Endothelial cell of umbilical vein (primary cell): ENCODE data around the gene RAB44. TPM values are rescaled to one million over a fixed set of nuclear protein-coding genes. Genes with fewer than 3 reads are reported as not detected.

ENCODE experiments used
- BruUV-seq: library from RNA; stranded (reverse); fragments of 400-500 nt; replicated peaks from 2 replicates; lab custom pipeline; 2021; lab: Mats Ljungman, UMichigan
- CTCF ChIA-PET: fragments of 300-600, 350-600 bp; sonication (Branson Sonifier 250); formaldehyde crosslinking; loops from one replicate; lab custom pipeline; 2021; ENCODE audit warnings: antibody characterized with exemption, inconsistent platforms; lab: Charles Lee
- POLR2A ChIA-PET: fragments of 300-600, 350-600 bp; sonication (Branson Sonifier 250); formaldehyde crosslinking; loops from one replicate; lab custom pipeline; 2021; ENCODE audit warnings: antibody characterized with exemption, inconsistent platforms; lab: Charles Lee
- DNase-seq: peaks from one replicate; pipeline ENCODE4 v3.0.0-alpha.2; 2011; ENCODE audit warnings: low read depth, low spot score
- FAIRE-seq: peaks from 2 replicates; lab custom pipeline; 2011; peaks lifted over from hg19 to GRCh38; lab: Jason Lieb, UNC
- H2AFZ ChIP-seq: 2 replicates; pipeline ENCODE4 v1.6.0; 2012; ENCODE audit warnings: low read depth, low read length, control low read depth, inconsistent platforms
- H3K27ac ChIP-seq: 2 replicates; pipeline ENCODE4 v1.5.1; 2011; ENCODE audit warnings: low read depth, mild to moderate bottlenecking, control low read depth, low read length, moderate library complexity; ENCODE audit not compliant: insufficient read depth
- H3K27me3 ChIP-seq, 2 experiments: 2 replicates each; pipeline versions ENCODE4 v1.6.0 to v1.6.1; 2011; ENCODE audit warnings: low read length in 2 of 2, mixed read lengths in 1 of 2; ENCODE audit not compliant: control insufficient read depth in 2 of 2, insufficient read depth in 2 of 2
- H3K36me3 ChIP-seq, 2 experiments: 2 replicates in 1 of 2; 3 replicates in 1 of 2; pipeline ENCODE4 v1.5.1; 2011; ENCODE audit warnings: low read length in 2 of 2, mild to moderate bottlenecking in 1 of 2, moderate library complexity in 1 of 2; ENCODE audit not compliant: control insufficient read depth in 2 of 2, insufficient read depth in 2 of 2; ENCODE audit errors: extremely low read depth in 1 of 2
- H3K4me1 ChIP-seq: 3 replicates; pipeline ENCODE4 v1.5.1; 2011; ENCODE audit warnings: mild to moderate bottlenecking, low read length; ENCODE audit not compliant: control insufficient read depth, insufficient read depth; ENCODE audit errors: extremely low read depth
- H3K4me2 ChIP-seq: 2 replicates; pipeline ENCODE4 v1.6.1; 2011; ENCODE audit warnings: low read length, control low read depth, mixed read lengths; ENCODE audit not compliant: insufficient read depth
- H3K4me3 ChIP-seq, 3 experiments: fragments of 200-600 bp in 1 of 3; sonication (generic), shearing (Covaris generic) in 1 of 3; replicated peaks in 1 of 3; 2 replicates each; pipeline ENCODE4 v1.5.1; 2011 to 2016; ENCODE audit warnings: control low read depth in 3 of 3, low read length in 3 of 3, mild to moderate bottlenecking in 2 of 3, inconsistent platforms in 1 of 3, low read depth in 1 of 3, moderate library complexity in 1 of 3; ENCODE audit not compliant: insufficient read depth in 1 of 3
- H3K79me2 ChIP-seq: 2 replicates; pipeline ENCODE4 v1.6.0; 2012; ENCODE audit warnings: low read length, inconsistent platforms; ENCODE audit not compliant: control insufficient read depth, insufficient read depth
- H3K9ac ChIP-seq: replicated peaks from 2 replicates; pipeline ENCODE3; 2011; ENCODE audit warnings: low read length, control low read depth; ENCODE audit not compliant: insufficient read depth; ENCODE audit errors: extremely low read depth
- H3K9me1 ChIP-seq: replicated peaks from 3 replicates; pipeline ENCODE4 v1.6.0; 2011; ENCODE audit warnings: mild to moderate bottlenecking, low read length; ENCODE audit not compliant: control insufficient read depth, insufficient read depth; ENCODE audit errors: extremely low read depth
- H3K9me3 ChIP-seq: replicated peaks from 2 replicates; pipeline ENCODE4 v1.5.1; 2012; ENCODE audit warnings: low read length, inconsistent platforms; ENCODE audit not compliant: control insufficient read depth, insufficient read depth
- H4K20me1 ChIP-seq: replicated peaks from 2 replicates; pipeline ENCODE3; 2011; ENCODE audit warnings: mild to moderate bottlenecking, low read length; ENCODE audit not compliant: control insufficient read depth, insufficient read depth; ENCODE audit errors: extremely low read depth
- CTCF ChIP-seq, 2 donors: IDR thresholded peaks; 1 replicate in 1 of 2; 2 replicates in 1 of 2; pipeline ENCODE4 v1.5.1; 2011; ENCODE audit warnings: low read length in 2 of 2, mild to moderate bottlenecking in 2 of 2, moderate library complexity in 2 of 2, control low read depth in 1 of 2, inconsistent platforms in 1 of 2, low read depth in 1 of 2; ENCODE audit not compliant: insufficient read depth in 1 of 2; ENCODE audit errors: extremely low read depth in 1 of 2
- EZH2 ChIP-seq: IDR thresholded peaks from 2 replicates; pipeline ENCODE4 v1.6.1; 2012; ENCODE audit warnings: borderline replicate concordance, low read depth, mild to moderate bottlenecking, moderate library complexity, low read length, inconsistent platforms; ENCODE audit not compliant: severe bottlenecking
- FOS ChIP-seq: IDR thresholded peaks from 2 replicates; pipeline ENCODE4 v1.6.1; 2011; ENCODE audit warnings: mild to moderate bottlenecking, low read length, moderate library complexity, borderline replicate concordance; ENCODE audit not compliant: insufficient read depth
- GATA2 ChIP-seq: IDR thresholded peaks from 2 replicates; pipeline ENCODE4 v1.7.0; 2011; ENCODE audit warnings: low read depth, mild to moderate bottlenecking, moderate library complexity, mixed read lengths, low read length; ENCODE audit not compliant: insufficient read length, insufficient read depth
- JUN ChIP-seq: IDR thresholded peaks from 2 replicates; pipeline ENCODE4 v1.6.1; 2011; ENCODE audit warnings: borderline replicate concordance, low read depth; ENCODE audit not compliant: insufficient read length, insufficient read depth
- MAX ChIP-seq: IDR thresholded peaks from 2 replicates; pipeline ENCODE4 v1.6.1; 2011; ENCODE audit not compliant: insufficient read depth, insufficient read length
- MYC ChIP-seq: IDR thresholded peaks from one replicate; pipeline ENCODE4 v1.6.1; 2011; ENCODE audit warnings: mild to moderate bottlenecking, low read depth, low read length
- POLR2A ChIP-seq: IDR thresholded peaks from 2 replicates; pipeline ENCODE4 v1.6.1; 2012; ENCODE audit warnings: low read depth, mild to moderate bottlenecking, control low read depth, low read length
- POLR2AphosphoS5 ChIP-seq: IDR thresholded peaks from 2 replicates; pipeline ENCODE4 v1.6.1; 2012; ENCODE audit warnings: low read depth, mild to moderate bottlenecking, control low read depth, low read length, moderate library complexity; ENCODE audit not compliant: insufficient read depth
- dilution Hi-C: fragments of 300-500 bp; cut with MboI; formaldehyde crosslinking; loops from one replicate; pipeline ENCODE4 v1.15.0; 2019; ENCODE audit warnings: low sequenced_read_pairs; ENCODE audit not compliant: extremely low pct_ligation_motif_present
- intact Hi-C: fragments of 100-400 bp; cut with micrococcal nuclease; formaldehyde crosslinking; loops from one replicate; pipeline ENCODE4 v1.10.0; 2022
- polyA plus RNA-seq, 4 experiments: library from polyadenylated mRNA; depleted of rRNA in 3 of 4; stranded (reverse) in 3 of 4; unstranded in 1 of 4; fragments of >200 nt; gene quantifications; 2 replicates each; pipeline versions ENCODE4 v1.2.1 to v1.2.3, GENCODE V29; 2011 to 2012; ENCODE audit warnings: missing spikeins in 1 of 4
- total RNA-seq: library from RNA; stranded (reverse); gene quantifications from 2 replicates; pipeline ENCODE4 v1.2.3, GENCODE V29; 2021

The RAB44 gene
- total and polyA plus RNA-seq, 2 donors (not counting 3 experiments of a cell fraction or from before 2014, with no cell fraction given), result 0.03 to 0.11 TPM

- TF ChIP-seq GATA2 (no peak), JUN (no peak), POLR2AphosphoS5 (no peak), CTCF (IDR thresholded peaks at IDR 0.05; ENCODE audit: extremely low read depth in 1 of 2, insufficient read depth in 1 of 2, low read depth in 1 of 2, low read length in 2 of 2) (no peak), EZH2 (no peak), MYC (no peak), FOS (no peak), POLR2A (no peak), MAX (no peak)
- no peak overlapping the region for H3K4me3 ChIP-seq
- H3K27me3 ChIP-seq, result peaks cover 0 to 1% of the 10 kb centered on the region in 2 experiments
- H4K20me1 ChIP-seq, result no peaks in the 10 kb centered on the region
- FAIRE-seq (no peak), DNase-seq (no peak)
- H3K27ac ChIP-seq, result no peak overlapping the region
- H3K4me1 ChIP-seq, result no peaks in the 10 kb centered on the region
- dilution Hi-C loops (no loop called here), intact Hi-C loops (no loop called here)
- CTCF ChIA-PET, result interaction anchor here (1.1 kb wide), 1 partner anchor 11 kb away, joined by 4 read pairs; no protein-coding TSS in a partner anchor
- no peak overlapping the region for H3K9ac ChIP-seq
- POLR2A ChIA-PET, result no interaction called here
- no peak overlapping the region for H3K4me2 ChIP-seq
- no TSS peak for BruUV-seq
- no peaks in the 10 kb centered on the region for H3K36me3 ChIP-seq
- H3K9me3 ChIP-seq, result no peaks in the 10 kb centered on the region
- H3K79me2 ChIP-seq, result no peaks in the 10 kb centered on the region
- no peaks in the 10 kb centered on the region for H3K9me1 ChIP-seq
- H2AFZ ChIP-seq, result no peak overlapping the region
Measured at GRCh38 chr6:36713846-36714245, 16.2 kb downstream of the RAB44 start.
